Measurements from ENCODE around the gene SRSF1.
A peak's percentile ranks its signal among the peaks of the same experiment; 100 is the strongest.
"Not testable (repeated sequence)": the region's sequence is repeated elsewhere in the genome, so short reads cannot be mapped to it uniquely, and the experiment has no call there.

SRSF1 gene

GRCh38 chr17:57971572-57971971, 35.5 kb downstream of the SRSF1 start:
- FAIRE-seq, result peak; percentile 51
- DNase-seq (ENCODE audit: insufficient read length, low spot score), result no peak

GRCh38 chr17:57970710-57971109, 36.3 kb downstream of the SRSF1 start:
- DNase-seq (ENCODE audit: insufficient read length, low spot score), result no peak

GRCh38 chr17:57968456-57968855, 38.6 kb downstream of the SRSF1 start:
- no peak for DNase-seq (ENCODE audit: insufficient read length, low spot score)
- no peak for FAIRE-seq

More at GRCh38 chr17:57970710-57971109, 36.3 kb downstream of the SRSF1 start:
- FAIRE-seq, result no peak

GRCh38 chr17:57966875-57967274, 40.2 kb downstream of the SRSF1 start:
- DNase-seq (ENCODE audit: insufficient read length, low spot score), result no peak
- FAIRE-seq, result no peak

GRCh38 chr17:57966246-57966645, 40.8 kb downstream of the SRSF1 start:
- DNase-seq (ENCODE audit: insufficient read length, low spot score) (no peak), FAIRE-seq (no peak)

GRCh38 chr17:57965521-57966160, 41.4 kb downstream of the SRSF1 start:
- FAIRE-seq (peak; percentile 31), DNase-seq (ENCODE audit: insufficient read length, low spot score) (no peak)

GRCh38 chr17:57963149-57963511, 43.9 kb downstream of the SRSF1 start:
- DNase-seq (ENCODE audit: insufficient read length, low spot score) (no peak), FAIRE-seq (no peak)

GRCh38 chr17:57962279-57963148, 44.5 kb downstream of the SRSF1 start:
- no peak for FAIRE-seq
- DNase-seq (ENCODE audit: insufficient read length, low spot score), result no peak

GRCh38 chr17:57959929-57960328, 47.1 kb downstream of the SRSF1 start:
- peak; percentile 66 for FAIRE-seq
- no peak for DNase-seq (ENCODE audit: insufficient read length, low spot score)

GRCh38 chr17:57958391-57958790, 48.7 kb downstream of the SRSF1 start:
- not testable (repeated sequence) for DNase-seq (ENCODE audit: insufficient read length, low spot score); FAIRE-seq

GRCh38 chr17:57957886-57958285, 49.2 kb downstream of the SRSF1 start:
- DNase-seq (ENCODE audit: insufficient read length, low spot score), result no peak
- no peak for FAIRE-seq

GRCh38 chr17:57957120-57957850, 49.8 kb downstream of the SRSF1 start:
- DNase-seq (ENCODE audit: insufficient read length, low spot score) (no peak), FAIRE-seq (no peak)

GRCh38 chr17:57956291-57957119, 50.5 kb downstream of the SRSF1 start:
- DNase-seq (ENCODE audit: insufficient read length, low spot score), result no peak
- peak; percentile 38 for FAIRE-seq

GRCh38 chr17:57955183-57955931, 51.7 kb downstream of the SRSF1 start, which contains the start of gene CUEDC1:
Gene CUEDC1, minus strand, starts transcription at chr17:57955412. Its CDS starts 69,848 bp downstream, at chr17:57885564.
- DNase-seq (ENCODE audit: insufficient read length, low spot score) (peak; percentile 79), FAIRE-seq (peak; percentile 86)

GRCh38 chr17:57954397-57955182, 52.5 kb downstream of the SRSF1 start:
- DNase-seq (ENCODE audit: insufficient read length, low spot score) (peak; percentile 91), FAIRE-seq (no peak)

GRCh38 chr17:57953705-57954396, 53.2 kb downstream of the SRSF1 start:
- peak; percentile 92 for FAIRE-seq

More at GRCh38 chr17:57953705-57954396, 53.2 kb downstream of the SRSF1 start:
- no peak for DNase-seq (ENCODE audit: insufficient read length, low spot score)

All from HTR-8/SVneo (cell line).